HepG2 (cell line): Measurements from ENCODE around the gene GNG12. TPM values are rescaled to one million over a fixed set of nuclear protein-coding genes. Genes with fewer than 3 reads are reported as not detected.

Source experiments
- CBFB ChIP-seq: sonication (generic); formaldehyde crosslinking; IDR thresholded peaks from 2 replicates; pipeline ENCODE4 v1.4.0; 2020; ENCODE audit warnings: missing genetic modification reagents
- HIVEP1 ChIP-seq: sonication (generic); formaldehyde crosslinking; IDR thresholded peaks from 2 replicates; pipeline ENCODE4 v1.4.0; 2020; ENCODE audit warnings: mild to moderate bottlenecking, missing genetic modification reagents
- KDM4B ChIP-seq: sonication (generic); formaldehyde crosslinking; IDR thresholded peaks from 2 replicates; pipeline ENCODE4 v1.4.0; 2020; ENCODE audit warnings: missing genetic modification reagents
- PRMT3 ChIP-seq: sonication (generic); formaldehyde crosslinking; IDR thresholded peaks from 2 replicates; pipeline ENCODE4 v1.8.1; 2022; ENCODE audit warnings: low read depth, mild to moderate bottlenecking, moderate library complexity, missing genetic modification reagents, borderline replicate concordance
- SMAD1 ChIP-seq: sonication (generic); formaldehyde crosslinking; IDR thresholded peaks from 2 replicates; pipeline ENCODE4 v1.4.0; 2020; ENCODE audit warnings: missing genetic modification reagents, low read depth, mild to moderate bottlenecking, borderline replicate concordance
- ZHX1 ChIP-seq: sonication (generic); formaldehyde crosslinking; IDR thresholded peaks from 2 replicates; pipeline ENCODE4 v1.8.1; 2022; ENCODE audit warnings: low read depth, mild to moderate bottlenecking, missing genetic modification reagents
- ZNF20 ChIP-seq: sonication (generic); formaldehyde crosslinking; IDR thresholded peaks from 2 replicates; pipeline ENCODE4 v1.4.0; 2020; ENCODE audit warnings: mild to moderate bottlenecking, moderate library complexity, missing genetic modification reagents
- ZNF280B ChIP-seq: sonication (generic); formaldehyde crosslinking; IDR thresholded peaks from 2 replicates; pipeline ENCODE4 v1.5.0; 2020; ENCODE audit warnings: missing genetic modification reagents, mild to moderate bottlenecking, borderline replicate concordance
- ZNF790 ChIP-seq: sonication (generic); formaldehyde crosslinking; IDR thresholded peaks from 2 replicates; pipeline ENCODE4 v1.8.0; 2022; ENCODE audit warnings: missing genetic modification reagents, mild to moderate bottlenecking, borderline replicate concordance
- polyA plus RNA-seq, 8 experiments: library from polyadenylated mRNA; depleted of rRNA in 3 of 8; stranded (reverse) in 7 of 8; unstranded in 1 of 8; fragments of >200 nt; fragmentation: Illumina TruSeq in 4 of 8; extraction: Trizol in 4 of 8; gene quantifications; 2 replicates each; pipeline versions ENCODE4 v1.2.1 to v1.2.3, GENCODE V29; 2011 to 2016; ENCODE audit warnings: low read depth in 4 of 8, missing spikeins in 1 of 8, mixed read lengths in 1 of 8; ENCODE audit not compliant: insufficient read depth in 1 of 8
- total RNA-seq, 5 experiments: library from RNA; depleted of rRNA; stranded (reverse); fragments of >200 nt; fragmentation: Illumina TruSeq; extraction: Trizol; gene quantifications; 2 replicates each; pipeline ENCODE4 v1.2.3, GENCODE V29; 2016; ENCODE audit warnings: low read depth in 1 of 5
- TF ChIP-seq, protein P1 (sequence below): sonication (generic); formaldehyde crosslinking; IDR thresholded peaks from 2 replicates; pipeline ENCODE4 v1.8.1; 2023; ENCODE audit warnings: mild to moderate bottlenecking, missing genetic modification reagents
- TF ChIP-seq, protein P2 (sequence below): IDR thresholded peaks from 2 replicates; pipeline ENCODE4 v1.6.1; 2016; ENCODE audit warnings: low read depth, control low read depth

Gene GNG12
- total and polyA plus RNA-seq, 2 of the 13 experiments (the other 11 are each of a cell fraction or from before 2014, with no cell fraction given), result 0.11 TPM

DNA sequence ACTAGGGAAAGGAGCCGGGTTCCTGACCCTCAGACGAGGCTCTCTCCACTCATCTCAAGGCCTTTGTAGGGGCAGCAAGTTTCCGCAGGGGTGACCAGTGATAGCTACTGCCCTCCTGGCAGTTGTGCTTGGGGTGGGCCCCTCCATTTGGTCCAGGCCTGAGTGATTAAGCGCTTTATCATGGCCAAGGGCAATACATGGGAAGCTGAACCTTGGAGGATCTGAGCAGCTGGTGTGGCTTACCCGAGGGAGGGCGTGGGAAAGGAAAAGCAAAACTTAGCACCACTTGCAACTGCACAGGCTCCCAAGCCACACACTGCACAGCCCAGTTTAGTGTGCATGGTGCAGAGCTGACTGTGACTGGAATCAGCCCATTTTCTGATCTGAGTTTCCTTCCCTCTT lies 100.5 kb downstream of the GNG12 start (continued):
- TF ChIP-seq ZHX1 (CRISPR knock-in tag) (no peak), SMAD1 (CRISPR knock-in tag) (no peak), PRMT3 (CRISPR knock-in tag) (no peak), ZNF790 (CRISPR knock-in tag) (no peak), ZNF20 (no peak), HIVEP1 (CRISPR knock-in tag) (no peak), CBFB (CRISPR knock-in tag) (no peak), ZNF280B (CRISPR knock-in tag) (no peak), KDM4B (CRISPR knock-in tag) (no peak)
- TF ChIP-seq, protein P1, sequence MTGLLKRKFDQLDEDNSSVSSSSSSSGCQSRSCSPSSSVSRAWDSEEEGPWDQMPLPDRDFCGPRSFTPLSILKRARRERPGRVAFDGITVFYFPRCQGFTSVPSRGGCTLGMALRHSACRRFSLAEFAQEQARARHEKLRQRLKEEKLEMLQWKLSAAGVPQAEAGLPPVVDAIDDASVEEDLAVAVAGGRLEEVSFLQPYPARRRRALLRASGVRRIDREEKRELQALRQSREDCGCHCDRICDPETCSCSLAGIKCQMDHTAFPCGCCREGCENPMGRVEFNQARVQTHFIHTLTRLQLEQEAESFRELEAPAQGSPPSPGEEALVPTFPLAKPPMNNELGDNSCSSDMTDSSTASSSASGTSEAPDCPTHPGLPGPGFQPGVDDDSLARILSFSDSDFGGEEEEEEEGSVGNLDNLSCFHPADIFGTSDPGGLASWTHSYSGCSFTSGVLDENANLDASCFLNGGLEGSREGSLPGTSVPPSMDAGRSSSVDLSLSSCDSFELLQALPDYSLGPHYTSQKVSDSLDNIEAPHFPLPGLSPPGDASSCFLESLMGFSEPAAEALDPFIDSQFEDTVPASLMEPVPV (CRISPR knock-in tag), result no peak
- TF ChIP-seq, protein P2, sequence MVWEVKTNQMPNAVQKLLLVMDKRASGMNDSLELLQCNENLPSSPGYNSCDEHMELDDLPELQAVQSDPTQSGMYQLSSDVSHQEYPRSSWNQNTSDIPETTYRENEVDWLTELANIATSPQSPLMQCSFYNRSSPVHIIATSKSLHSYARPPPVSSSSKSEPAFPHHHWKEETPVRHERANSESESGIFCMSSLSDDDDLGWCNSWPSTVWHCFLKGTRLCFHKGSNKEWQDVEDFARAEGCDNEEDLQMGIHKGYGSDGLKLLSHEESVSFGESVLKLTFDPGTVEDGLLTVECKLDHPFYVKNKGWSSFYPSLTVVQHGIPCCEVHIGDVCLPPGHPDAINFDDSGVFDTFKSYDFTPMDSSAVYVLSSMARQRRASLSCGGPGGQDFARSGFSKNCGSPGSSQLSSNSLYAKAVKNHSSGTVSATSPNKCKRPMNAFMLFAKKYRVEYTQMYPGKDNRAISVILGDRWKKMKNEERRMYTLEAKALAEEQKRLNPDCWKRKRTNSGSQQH (CRISPR knock-in tag), result no peak
